GM18511 (cell line): ENCODE results near the gene OTOG.

Experiments used
- ATAC-seq: cut with Tn5 transposase; IDR thresholded peaks from one replicate; pipeline ENCODE4 v1.9.1; 2021; ENCODE audit warnings: mild to moderate bottlenecking, moderate library complexity; ENCODE audit not compliant: unreplicated experiment

OTOG gene

GRCh38 chr11:17642980-17643379, 95.9 kb downstream of the OTOG start:
- ATAC-seq: no peak

GRCh38 chr11:17643506-17644405, 96.7 kb downstream of the OTOG start:
- ATAC-seq: no peak

GRCh38 chr11:17645190-17645970, 98.3 kb downstream of the OTOG start:
- ATAC-seq: no peak

GRCh38 chr11:17646451-17647145, 99.5 kb downstream of the OTOG start:
- ATAC-seq: no peak

- ATAC-seq: no peak
Observed at GRCh38 chr11:17648528-17648927, 101.5 kb downstream of the OTOG start.

- ATAC-seq: no peak
Observed at GRCh38 chr11:17649261-17649660, 102.2 kb downstream of the OTOG start.

- ATAC-seq: no peak
Observed at GRCh38 chr11:17649696-17650095, 102.6 kb downstream of the OTOG start.

GRCh38 chr11:17650127-17650911, 103.3 kb downstream of the OTOG start:
- no peak for ATAC-seq

- no peak for ATAC-seq
Observed at GRCh38 chr11:17651061-17651460, 104.0 kb downstream of the OTOG start.

- ATAC-seq: no peak
Observed at GRCh38 chr11:17651681-17652080, 104.6 kb downstream of the OTOG start.

GRCh38 chr11:17652556-17652955, 105.5 kb downstream of the OTOG start:
- ATAC-seq: no peak

GRCh38 chr11:17653611-17654010, 106.6 kb downstream of the OTOG start:
- ATAC-seq: no peak

GRCh38 chr11:17655682-17656081, 108.6 kb downstream of the OTOG start:
- ATAC-seq: no peak

GRCh38 chr11:17658211-17658610, 111.2 kb downstream of the OTOG start:
- ATAC-seq: no peak

GRCh38 chr11:17668166-17668565, 121.1 kb downstream of the OTOG start:
- no peak for ATAC-seq

GRCh38 chr11:17672469-17672868, 125.4 kb downstream of the OTOG start:
- ATAC-seq: no peak

GRCh38 chr11:17673951-17674350, 126.9 kb downstream of the OTOG start:
- ATAC-seq: no peak

- no peak for ATAC-seq
Observed at GRCh38 chr11:17682848-17683247, 135.8 kb downstream of the OTOG start.

GRCh38 chr11:17683377-17684161, 136.5 kb downstream of the OTOG start:
- ATAC-seq: no peak

GRCh38 chr11:17684550-17684949, 137.5 kb downstream of the OTOG start:
- ATAC-seq: no peak
